GM23338 (cell line): ENCODE data around the gene DRD2. TPM values are rescaled to one million over a fixed set of nuclear protein-coding genes. Genes with fewer than 3 reads are reported as not detected.

Experiments used
- ATAC-seq: fragments of 200-7000 bp; cut with Tn5 transposase; 3 replicates; pipeline ENCODE4 v1.9.1; 2020
- DNase-seq: peaks from one replicate; pipeline ENCODE4 v3.0.0-alpha.2; 2015; ENCODE audit warnings: low spot score
- H2AFZ ChIP-seq: fragments of 200-600 bp; sonication (generic); 2 replicates; pipeline ENCODE4 v1.8.0; 2016; ENCODE audit warnings: antibody characterized with exemption, mild to moderate bottlenecking, moderate library complexity
- H3F3A ChIP-seq: fragments of 200-600 bp; sonication (generic); replicated peaks from 2 replicates; pipeline ENCODE4 v1.8.0; 2017; ENCODE audit warnings: antibody characterized with exemption, mixed run types, low read depth
- H3K27ac ChIP-seq: fragments of 200-600 bp; sonication (generic); 2 replicates; pipeline ENCODE4 v1.6.1; 2016; ENCODE audit warnings: low read depth
- H3K27me3 ChIP-seq: fragments of 200-600 bp; sonication (generic); 2 replicates; pipeline ENCODE4 v1.8.0; 2016; ENCODE audit warnings: mild to moderate bottlenecking, mixed run types, moderate library complexity; ENCODE audit not compliant: insufficient read depth
- H3K36me3 ChIP-seq: fragments of 200-600 bp; sonication (generic); 2 replicates; pipeline ENCODE4 v1.8.0; 2016; ENCODE audit warnings: mild to moderate bottlenecking; ENCODE audit not compliant: insufficient read depth
- H3K4me1 ChIP-seq: fragments of 200-600 bp; sonication (generic); 2 replicates; pipeline ENCODE4 v1.8.0; 2016; ENCODE audit warnings: mild to moderate bottlenecking, moderate library complexity; ENCODE audit not compliant: insufficient read depth
- H3K4me2 ChIP-seq: fragments of 200-600 bp; sonication (generic); 2 replicates; pipeline ENCODE4 v1.7.1; 2017; ENCODE audit warnings: mixed run types
- H3K4me3 ChIP-seq: fragments of 200-600 bp; sonication (generic); 2 replicates; pipeline ENCODE4 v1.6.1; 2016; ENCODE audit warnings: mixed run types
- H3K79me2 ChIP-seq: fragments of 200-600 bp; sonication (generic); replicated peaks from 2 replicates; pipeline ENCODE4 v1.8.0; 2017; ENCODE audit warnings: mild to moderate bottlenecking; ENCODE audit not compliant: insufficient read depth
- H3K9me2 ChIP-seq: fragments of 200-600 bp; sonication (generic); 2 replicates; pipeline ENCODE4 v1.8.0; 2017; ENCODE audit not compliant: insufficient read depth
- H4K20me1 ChIP-seq: fragments of 200-600 bp; sonication (generic); replicated peaks from 2 replicates; pipeline ENCODE4 v1.8.0; 2017; ENCODE audit warnings: mild to moderate bottlenecking; ENCODE audit not compliant: insufficient read depth
- H3K27ac Mint-ChIP-seq: 2 replicates; pipeline ENCODE4 v1.8.0; 2020; ENCODE audit warnings: inconsistent platforms, mild to moderate bottlenecking, moderate library complexity, mixed read lengths
- H3K27me3 Mint-ChIP-seq: 3 replicates; pipeline ENCODE4 v1.8.0; 2022; ENCODE audit warnings: low read depth, mild to moderate bottlenecking, moderate library complexity, mixed read lengths, inconsistent platforms; ENCODE audit not compliant: insufficient read depth, poor library complexity
- H3K36me3 Mint-ChIP-seq: 3 replicates; pipeline ENCODE4 v1.8.0; 2021; ENCODE audit warnings: low read depth, mild to moderate bottlenecking, inconsistent platforms, moderate library complexity, mixed read lengths
- H3K4me1 Mint-ChIP-seq: 3 replicates; pipeline ENCODE4 v1.8.0; 2020; ENCODE audit warnings: mild to moderate bottlenecking, inconsistent platforms, mixed read lengths
- H3K4me3 Mint-ChIP-seq: 3 replicates; pipeline ENCODE4 v1.8.0; 2021; ENCODE audit warnings: moderate library complexity, mild to moderate bottlenecking, inconsistent platforms, mixed read lengths
- H3K9me3 Mint-ChIP-seq: 3 replicates; pipeline ENCODE4 v1.8.0; 2020; ENCODE audit warnings: moderate library complexity, mild to moderate bottlenecking, inconsistent platforms, mixed read lengths
- CREB1 ChIP-seq: fragments of 250-450 bp; sonication (Bioruptor Pico); IDR thresholded peaks from 2 replicates; pipeline ENCODE4 v1.5.0; 2020; ENCODE audit warnings: low read depth, mild to moderate bottlenecking, moderate library complexity
- EZH2 ChIP-seq: fragments of 200-600 bp; sonication (generic); IDR thresholded peaks from one replicate; pipeline ENCODE4 v1.8.0; 2017; ENCODE audit warnings: antibody characterized with exemption, mild to moderate bottlenecking, low read depth; ENCODE audit not compliant: unreplicated experiment
- EZH2phosphoT487 ChIP-seq: fragments of 200-600 bp; sonication (generic); IDR thresholded peaks from one replicate; pipeline ENCODE4 v1.8.1; 2018; ENCODE audit warnings: antibody characterized with exemption; ENCODE audit not compliant: unreplicated experiment
- JUNB ChIP-seq: IDR thresholded peaks from one replicate; pipeline ENCODE4 v1.6.1; 2016; ENCODE audit warnings: antibody characterized with exemption; ENCODE audit not compliant: unreplicated experiment
- NANOG ChIP-seq: IDR thresholded peaks from 2 replicates; pipeline ENCODE4 v1.6.1; 2016; ENCODE audit warnings: antibody characterized with exemption, borderline replicate concordance
- STAT1 ChIP-seq: IDR thresholded peaks from one replicate; pipeline ENCODE4 v1.6.1; 2016; ENCODE audit warnings: antibody characterized with exemption; ENCODE audit not compliant: unreplicated experiment
- ZNF114 ChIP-seq: fragments of 250-450 bp; sonication (Bioruptor Pico); IDR thresholded peaks from 2 replicates; pipeline ENCODE4 v1.5.0; 2020; ENCODE audit warnings: mild to moderate bottlenecking, moderate library complexity
- ZNF331 ChIP-seq: fragments of 250-450 bp; sonication (Bioruptor Pico); IDR thresholded peaks from 2 replicates; pipeline ENCODE4 v1.5.0; 2020; ENCODE audit warnings: low read depth, mild to moderate bottlenecking, moderate library complexity
- polyA plus RNA-seq: library from polyadenylated mRNA; unstranded; fragments of >200 nt; fragmentation: Nextera tagmentation; extraction: Ambion mirVana; gene quantifications from 2 replicates; pipeline ENCODE4 v1.2.1, GENCODE V29; 2016
- total RNA-seq: library from RNA; depleted of rRNA; stranded (reverse); fragments of >200 nt; shearing (Covaris generic); gene quantifications from 2 replicates; pipeline ENCODE4 v1.2.3, GENCODE V29; 2014
- TF ChIP-seq, protein P1 (sequence below), 2 experiments: fragments of 200-600 bp in 1 of 2; sonication (generic) in 1 of 2; conservative IDR thresholded peaks; 2 replicates each; pipeline versions ENCODE4 v1.5.1 to v1.6.1; 2016 to 2017; ENCODE audit warnings: antibody characterized with exemption in 2 of 2, low read depth in 2 of 2, mild to moderate bottlenecking in 2 of 2, moderate library complexity in 1 of 2
- TF ChIP-seq, protein P2 (sequence below): IDR thresholded peaks from 2 replicates; pipeline ENCODE4 v1.6.1; 2016; ENCODE audit warnings: antibody characterized with exemption
- TF ChIP-seq, protein P3 (sequence below): IDR thresholded peaks from one replicate; pipeline ENCODE4 v1.6.1; 2018; ENCODE audit warnings: antibody characterized with exemption; ENCODE audit not compliant: unreplicated experiment

Gene DRD2
- total and polyA plus RNA-seq, 2 experiments from 2014 or later = 0.21 to 0.66 TPM

DNA sequence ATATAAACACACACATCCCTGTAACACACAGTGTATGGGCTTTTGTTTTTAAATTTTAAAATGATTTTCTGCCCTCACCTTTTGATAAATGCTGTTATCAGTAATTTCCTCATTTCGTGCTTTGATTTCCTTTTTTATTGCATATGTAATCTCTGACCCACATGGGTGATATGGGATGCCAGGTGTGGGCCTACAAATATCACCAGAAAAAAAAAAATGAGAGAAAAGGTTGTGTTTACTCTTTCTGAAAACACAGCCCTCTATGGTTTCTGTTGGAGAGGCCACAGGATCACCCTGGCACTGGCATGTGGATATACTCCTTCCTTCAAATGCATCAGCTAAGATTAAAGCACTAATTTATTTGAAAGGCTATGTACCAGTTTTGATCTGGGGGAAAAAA, 17.0 kb downstream of the DRD2 start:
- H2AFZ ChIP-seq = no peak overlapping the region
- H3K27me3 Mint-ChIP-seq = peaks cover 9% of the 10 kb centered on the region
- H3K4me2 ChIP-seq = no peak overlapping the region
- H3K36me3 Mint-ChIP-seq = no peaks in the 10 kb centered on the region
- H3K9me2 ChIP-seq = no peaks in the 10 kb centered on the region
- no peaks in the 10 kb centered on the region for H3K27me3 ChIP-seq
- H3K79me2 ChIP-seq = no peaks in the 10 kb centered on the region
- ATAC-seq (no peak), DNase-seq (no peak)
- H3K36me3 ChIP-seq = no peaks in the 10 kb centered on the region
- peaks cover 18% of the 10 kb centered on the region for H3K4me1 ChIP-seq
- H3K9me3 Mint-ChIP-seq = no peaks in the 10 kb centered on the region
- no peak overlapping the region for H3K4me3 ChIP-seq
- peaks cover 15% of the 10 kb centered on the region for H3K4me1 Mint-ChIP-seq
- H3K4me3 Mint-ChIP-seq = no peak overlapping the region
- TF ChIP-seq CREB1 (CRISPR knock-in tag) (no peak), ZNF114 (CRISPR knock-in tag) (no peak), EZH2phosphoT487 (no peak), EZH2 (no peak), JUNB (no peak), STAT1 (no peak)
- TF ChIP-seq, protein P1, sequence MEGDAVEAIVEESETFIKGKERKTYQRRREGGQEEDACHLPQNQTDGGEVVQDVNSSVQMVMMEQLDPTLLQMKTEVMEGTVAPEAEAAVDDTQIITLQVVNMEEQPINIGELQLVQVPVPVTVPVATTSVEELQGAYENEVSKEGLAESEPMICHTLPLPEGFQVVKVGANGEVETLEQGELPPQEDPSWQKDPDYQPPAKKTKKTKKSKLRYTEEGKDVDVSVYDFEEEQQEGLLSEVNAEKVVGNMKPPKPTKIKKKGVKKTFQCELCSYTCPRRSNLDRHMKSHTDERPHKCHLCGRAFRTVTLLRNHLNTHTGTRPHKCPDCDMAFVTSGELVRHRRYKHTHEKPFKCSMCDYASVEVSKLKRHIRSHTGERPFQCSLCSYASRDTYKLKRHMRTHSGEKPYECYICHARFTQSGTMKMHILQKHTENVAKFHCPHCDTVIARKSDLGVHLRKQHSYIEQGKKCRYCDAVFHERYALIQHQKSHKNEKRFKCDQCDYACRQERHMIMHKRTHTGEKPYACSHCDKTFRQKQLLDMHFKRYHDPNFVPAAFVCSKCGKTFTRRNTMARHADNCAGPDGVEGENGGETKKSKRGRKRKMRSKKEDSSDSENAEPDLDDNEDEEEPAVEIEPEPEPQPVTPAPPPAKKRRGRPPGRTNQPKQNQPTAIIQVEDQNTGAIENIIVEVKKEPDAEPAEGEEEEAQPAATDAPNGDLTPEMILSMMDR (conservative IDR thresholded peaks at IDR 0.05; ENCODE audit: low read depth in 2 of 2) = no peak
- H3K27ac ChIP-seq = no peak overlapping the region
- H3F3A ChIP-seq = no peaks in the 10 kb centered on the region
- no peak overlapping the region for H3K27ac Mint-ChIP-seq
- no peaks in the 10 kb centered on the region for H4K20me1 ChIP-seq

DNA sequence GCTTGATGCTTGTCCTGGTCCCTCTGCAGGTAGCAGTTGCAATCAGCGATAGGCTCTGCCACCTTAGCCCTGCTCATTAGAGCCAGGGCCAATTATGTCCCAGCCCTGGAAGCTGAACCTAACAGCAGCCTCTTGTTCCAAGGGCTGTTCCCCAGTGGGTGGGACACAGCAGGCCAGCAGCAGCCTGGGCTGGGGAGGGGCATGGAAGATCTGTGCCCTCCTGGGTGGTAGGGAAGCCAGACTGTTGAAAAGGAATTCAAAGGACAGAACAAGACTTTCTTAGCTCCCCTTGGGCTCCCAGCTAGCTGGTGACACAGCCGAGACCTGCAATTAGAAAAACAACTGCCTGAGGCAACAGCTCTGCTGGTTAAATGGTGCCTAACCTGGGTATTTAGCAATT, 17.4 kb downstream of the DRD2 start:
- Mint-ChIP-seq H3K9me3 (no peaks in the 10 kb centered on the region), H3K4me1 (peaks cover 15% of the 10 kb centered on the region), H3K4me3 (peak overlapping the region; percentile 18; the same call in 2 of the 3 replicates), H3K27ac (no peak overlapping the region), H3K27me3 (peaks cover 9% of the 10 kb centered on the region), H3K36me3 (no peaks in the 10 kb centered on the region)
- Histone ChIP-seq H3K9me2 (no peaks in the 10 kb centered on the region), H3K36me3 (no peaks in the 10 kb centered on the region), H4K20me1 (no peaks in the 10 kb centered on the region), H3K4me2 (peak overlapping the region; percentile 67), H3K4me3 (no peak overlapping the region), H3K79me2 (no peaks in the 10 kb centered on the region), H3F3A (no peaks in the 10 kb centered on the region), H3K27ac (no peak overlapping the region), H3K27me3 (no peaks in the 10 kb centered on the region), H2AFZ (peak overlapping the region; percentile 2; the same call in 1 of the 2 replicates), H3K4me1 (peaks cover 18% of the 10 kb centered on the region)
- peak; percentile 97 for ATAC-seq
- no peak for TF ChIP-seq STAT1
- TF ChIP-seq, protein P2, sequence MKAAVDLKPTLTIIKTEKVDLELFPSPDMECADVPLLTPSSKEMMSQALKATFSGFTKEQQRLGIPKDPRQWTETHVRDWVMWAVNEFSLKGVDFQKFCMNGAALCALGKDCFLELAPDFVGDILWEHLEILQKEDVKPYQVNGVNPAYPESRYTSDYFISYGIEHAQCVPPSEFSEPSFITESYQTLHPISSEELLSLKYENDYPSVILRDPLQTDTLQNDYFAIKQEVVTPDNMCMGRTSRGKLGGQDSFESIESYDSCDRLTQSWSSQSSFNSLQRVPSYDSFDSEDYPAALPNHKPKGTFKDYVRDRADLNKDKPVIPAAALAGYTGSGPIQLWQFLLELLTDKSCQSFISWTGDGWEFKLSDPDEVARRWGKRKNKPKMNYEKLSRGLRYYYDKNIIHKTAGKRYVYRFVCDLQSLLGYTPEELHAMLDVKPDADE = no peak
- TF ChIP-seq, protein P3, sequence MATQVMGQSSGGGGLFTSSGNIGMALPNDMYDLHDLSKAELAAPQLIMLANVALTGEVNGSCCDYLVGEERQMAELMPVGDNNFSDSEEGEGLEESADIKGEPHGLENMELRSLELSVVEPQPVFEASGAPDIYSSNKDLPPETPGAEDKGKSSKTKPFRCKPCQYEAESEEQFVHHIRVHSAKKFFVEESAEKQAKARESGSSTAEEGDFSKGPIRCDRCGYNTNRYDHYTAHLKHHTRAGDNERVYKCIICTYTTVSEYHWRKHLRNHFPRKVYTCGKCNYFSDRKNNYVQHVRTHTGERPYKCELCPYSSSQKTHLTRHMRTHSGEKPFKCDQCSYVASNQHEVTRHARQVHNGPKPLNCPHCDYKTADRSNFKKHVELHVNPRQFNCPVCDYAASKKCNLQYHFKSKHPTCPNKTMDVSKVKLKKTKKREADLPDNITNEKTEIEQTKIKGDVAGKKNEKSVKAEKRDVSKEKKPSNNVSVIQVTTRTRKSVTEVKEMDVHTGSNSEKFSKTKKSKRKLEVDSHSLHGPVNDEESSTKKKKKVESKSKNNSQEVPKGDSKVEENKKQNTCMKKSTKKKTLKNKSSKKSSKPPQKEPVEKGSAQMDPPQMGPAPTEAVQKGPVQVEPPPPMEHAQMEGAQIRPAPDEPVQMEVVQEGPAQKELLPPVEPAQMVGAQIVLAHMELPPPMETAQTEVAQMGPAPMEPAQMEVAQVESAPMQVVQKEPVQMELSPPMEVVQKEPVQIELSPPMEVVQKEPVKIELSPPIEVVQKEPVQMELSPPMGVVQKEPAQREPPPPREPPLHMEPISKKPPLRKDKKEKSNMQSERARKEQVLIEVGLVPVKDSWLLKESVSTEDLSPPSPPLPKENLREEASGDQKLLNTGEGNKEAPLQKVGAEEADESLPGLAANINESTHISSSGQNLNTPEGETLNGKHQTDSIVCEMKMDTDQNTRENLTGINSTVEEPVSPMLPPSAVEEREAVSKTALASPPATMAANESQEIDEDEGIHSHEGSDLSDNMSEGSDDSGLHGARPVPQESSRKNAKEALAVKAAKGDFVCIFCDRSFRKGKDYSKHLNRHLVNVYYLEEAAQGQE = no peak
- no peak for TF ChIP-seq NANOG
- no peak for TF ChIP-seq ZNF331 (CRISPR knock-in tag)
- DNase-seq = peak; percentile 36
